Natural killer cell (primary cell): ENCODE measurements around the gene TOMM40L. TPM values are rescaled to one million over a fixed set of nuclear protein-coding genes. Genes with fewer than 3 reads are reported as not detected.

Experiments
- ATAC-seq, 3 donors: fragments of 150-1000 bp in 2 of 3; fragments of 200-7000 bp in 1 of 3; cut with Tn5 transposase; 1 replicate in 1 of 3; 2 replicates in 2 of 3; pipeline ENCODE4 v1.10.0; 2021; ENCODE audit warnings: mild to moderate bottlenecking in 2 of 3, moderate library complexity in 2 of 3
- DNase-seq, 2 donors: peaks; one replicate each; pipeline versions ENCODE4 v3.0.0 to v3.0.0-alpha.2; 2013 to 2021; ENCODE audit warnings: mixed read lengths in 1 of 2
- H3K27ac ChIP-seq: one replicate; pipeline ENCODE4 v1.5.1; 2013; ENCODE audit warnings: mild to moderate bottlenecking, low read length
- H3K27me3 ChIP-seq: one replicate; pipeline ENCODE4 v1.6.1; 2013; ENCODE audit warnings: low read length; ENCODE audit not compliant: control insufficient read depth, insufficient read depth
- H3K36me3 ChIP-seq: one replicate; pipeline ENCODE4 v1.6.1; 2013; ENCODE audit warnings: low read length; ENCODE audit not compliant: control insufficient read depth, insufficient read depth
- H3K4me1 ChIP-seq: one replicate; pipeline ENCODE4 v1.6.1; 2013; ENCODE audit warnings: low read length; ENCODE audit not compliant: control insufficient read depth, insufficient read depth
- H3K4me3 ChIP-seq: one replicate; pipeline ENCODE4 v1.5.1; 2013; ENCODE audit warnings: low read length
- H3K9me3 ChIP-seq: one replicate; pipeline ENCODE4 v1.6.1; 2013; ENCODE audit warnings: low read length; ENCODE audit not compliant: control insufficient read depth, insufficient read depth
- H3K27ac Mint-ChIP-seq, 2 donors: one replicate each; pipeline ENCODE4 v1.8.0; 2022; ENCODE audit warnings: mild to moderate bottlenecking in 2 of 2, mixed read lengths in 2 of 2, moderate library complexity in 1 of 2
- H3K27me3 Mint-ChIP-seq, 2 donors: one replicate each; pipeline ENCODE4 v1.8.0; 2022; ENCODE audit warnings: low read depth in 2 of 2, mixed read lengths in 2 of 2
- H3K36me3 Mint-ChIP-seq: one replicate; pipeline ENCODE4 v1.8.0; 2022; ENCODE audit warnings: mixed read lengths
- H3K4me1 Mint-ChIP-seq, 2 donors: one replicate each; pipeline ENCODE4 v1.8.0; 2022; ENCODE audit warnings: mixed read lengths in 2 of 2
- H3K4me3 Mint-ChIP-seq: one replicate; pipeline ENCODE4 v1.8.0; 2022; ENCODE audit warnings: mild to moderate bottlenecking, moderate library complexity, mixed read lengths
- H3K9me3 Mint-ChIP-seq, 2 donors: one replicate each; pipeline ENCODE4 v1.8.0; 2022; ENCODE audit warnings: mixed read lengths in 2 of 2
- CTCF ChIP-seq: fragments of 200-600 bp; IDR thresholded peaks from one replicate; pipeline ENCODE4 v1.8.0; 2022; ENCODE audit warnings: antibody characterized with exemption
- WGBS: methylation state at CpG from one replicate; pipeline ENCODE4 v1.1.7; 2013; ENCODE audit warnings: missing lambda C conversion rate; ENCODE audit not compliant: insufficient coverage; 5-methylcytosine and 5-hydroxymethylcytosine counted together
- intact Hi-C: fragments of 100-400 bp; cut with micrococcal nuclease; formaldehyde crosslinking; loops from one replicate; pipeline ENCODE4 v1.14.2; 2022
- total RNA-seq, 4 donors: library from RNA; stranded (reverse); fragments of 120-200 nt in 1 of 4; gene quantifications; one replicate each; pipeline versions ENCODE4 v1.2.3 to v1.2.4, GENCODE V29; 2013 to 2022

Gene TOMM40L
- total RNA-seq, 3 donors from 2014 or later (not counting 1 experiment from before 2014, with no cell fraction given) = 16.6 to 23.6 (median 22.8) TPM

GRCh38 chr1:161198194-161198896, 27.5 kb upstream of the TOMM40L start:
- Histone ChIP-seq H3K9me3 (no peaks in the 10 kb centered on the region), H3K36me3 (no peaks in the 10 kb centered on the region), H3K27me3 (no peaks in the 10 kb centered on the region), H3K4me1 (peaks cover 66% of the 10 kb centered on the region), H3K4me3 (no peak overlapping the region), H3K27ac (no peak overlapping the region)
- no peak for ATAC-seq
- no peaks in the 10 kb centered on the region for H3K27me3 Mint-ChIP-seq
- H3K4me3 Mint-ChIP-seq = no peak overlapping the region
- DNase-seq = no peak
- peaks cover 22 to 65% of the 10 kb centered on the region in 2 donors for H3K4me1 Mint-ChIP-seq
- no peaks in the 10 kb centered on the region for H3K36me3 Mint-ChIP-seq
- no peak overlapping the region for H3K27ac Mint-ChIP-seq
- H3K9me3 Mint-ChIP-seq = no peaks in the 10 kb centered on the region
- TF ChIP-seq CTCF = no peak
- 88% methylated on average over 20 of the region's 20 CpGs for WGBS
- intact Hi-C loops = no loop called here

- peaks cover 28 to 62% of the 10 kb centered on the region in 2 donors for H3K4me1 Mint-ChIP-seq
- no peaks in the 10 kb centered on the region for H3K27me3 ChIP-seq
- ATAC-seq (no peak), DNase-seq (no peak)
- no peak for TF ChIP-seq CTCF
- no peak within 1 kb of the TSS for H3K27ac ChIP-seq
- H3K4me3 ChIP-seq = no peak within 1 kb of the TSS
- H3K9me3 Mint-ChIP-seq = no peaks in the 10 kb centered on the region
- H3K4me3 Mint-ChIP-seq = peak within 1 kb of the TSS; percentile 18
- peak within 1 kb of the TSS in 1 of 2 donors; percentile 45 for H3K27ac Mint-ChIP-seq
- no peaks in the 10 kb centered on the region for H3K9me3 ChIP-seq
- no peaks in the 10 kb centered on the region for H3K27me3 Mint-ChIP-seq
- H3K4me1 ChIP-seq = peaks cover 64% of the 10 kb centered on the region
- intact Hi-C loops = no loop called here
- 95% methylated on average over 11 of the region's 11 CpGs for WGBS
- peaks cover 1% of the 10 kb centered on the region for H3K36me3 Mint-ChIP-seq
- H3K36me3 ChIP-seq = peaks cover 5% of the 10 kb centered on the region
Measured at GRCh38 chr1:161198897-161199431, 26.9 kb upstream of the TOMM40L start, which contains the start of gene ADAMTS4. ADAMTS4 (minus strand) TSS chr1:161199054; CDS start chr1:161198627, 427 bp downstream.

DNA sequence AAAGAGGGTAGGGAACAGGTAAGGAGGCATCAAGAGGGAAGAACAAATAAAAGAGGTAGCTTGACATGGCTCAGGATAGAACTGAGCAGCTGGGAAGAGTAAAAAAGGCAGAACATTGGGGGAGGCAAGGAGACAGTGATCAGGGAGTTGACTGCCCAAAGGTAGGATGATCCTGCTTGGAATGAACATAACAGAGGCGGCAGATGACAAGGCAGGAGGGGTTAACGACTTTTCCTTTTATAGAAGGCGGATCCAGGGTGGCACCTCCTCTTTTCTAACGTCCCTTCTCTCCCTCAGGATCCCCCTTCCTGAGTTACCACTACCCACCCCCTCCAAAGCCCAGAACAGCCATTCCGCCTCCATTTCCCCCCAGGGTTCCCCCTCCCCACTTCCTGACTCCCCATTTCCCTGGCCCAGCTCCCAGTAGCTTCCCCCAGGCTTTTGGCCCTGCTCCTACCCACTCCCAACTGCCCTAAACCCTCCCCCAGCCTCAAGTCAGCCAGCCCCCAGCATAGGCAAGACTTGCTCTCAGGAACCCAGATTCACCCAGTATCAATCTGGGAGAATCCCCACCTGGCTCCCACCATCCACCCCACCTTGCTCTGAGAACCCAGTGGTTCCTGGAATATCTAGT, 26.2 kb upstream of the TOMM40L start:
- Mint-ChIP-seq H3K36me3 (peaks cover 8% of the 10 kb centered on the region), H3K4me1 (peaks cover 32 to 65% of the 10 kb centered on the region in 2 donors), H3K4me3 (peak overlapping the region; percentile 18), H3K27me3 (no peaks in the 10 kb centered on the region), H3K27ac (peak overlapping the region in 1 of 2 donors; percentile 96), H3K9me3 (no peaks in the 10 kb centered on the region)
- intact Hi-C loops = loop anchor here (5.0 kb wide), 1 partner anchor 32 kb away; the partner anchor contains the start of gene PPOX
- H3K27me3 ChIP-seq = no peaks in the 10 kb centered on the region
- TF ChIP-seq CTCF = no peak
- H3K4me3 ChIP-seq = no peak overlapping the region
- peaks cover 58% of the 10 kb centered on the region for H3K4me1 ChIP-seq
- ATAC-seq = no peak
- WGBS = 87% methylated on average over 5 of the region's 5 CpGs
- DNase-seq = no peak
- no peaks in the 10 kb centered on the region for H3K9me3 ChIP-seq
- H3K27ac ChIP-seq = no peak overlapping the region
- H3K36me3 ChIP-seq = peaks cover 10% of the 10 kb centered on the region
